ENCODE results near the gene UGT1A1. TPM values are rescaled to one million over a fixed set of nuclear protein-coding genes. Genes with fewer than 3 reads are reported as not detected.
"Not testable (repeated sequence)": the region's sequence is repeated elsewhere in the genome, so short reads cannot be mapped to it uniquely, and the experiment has no call there.

The UGT1A1 gene
- total and polyA plus RNA-seq, 2 of the 13 experiments (the other 11 are each of a cell fraction or from before 2014, with no cell fraction given): 0.69 to 0.75 TPM

DNA sequence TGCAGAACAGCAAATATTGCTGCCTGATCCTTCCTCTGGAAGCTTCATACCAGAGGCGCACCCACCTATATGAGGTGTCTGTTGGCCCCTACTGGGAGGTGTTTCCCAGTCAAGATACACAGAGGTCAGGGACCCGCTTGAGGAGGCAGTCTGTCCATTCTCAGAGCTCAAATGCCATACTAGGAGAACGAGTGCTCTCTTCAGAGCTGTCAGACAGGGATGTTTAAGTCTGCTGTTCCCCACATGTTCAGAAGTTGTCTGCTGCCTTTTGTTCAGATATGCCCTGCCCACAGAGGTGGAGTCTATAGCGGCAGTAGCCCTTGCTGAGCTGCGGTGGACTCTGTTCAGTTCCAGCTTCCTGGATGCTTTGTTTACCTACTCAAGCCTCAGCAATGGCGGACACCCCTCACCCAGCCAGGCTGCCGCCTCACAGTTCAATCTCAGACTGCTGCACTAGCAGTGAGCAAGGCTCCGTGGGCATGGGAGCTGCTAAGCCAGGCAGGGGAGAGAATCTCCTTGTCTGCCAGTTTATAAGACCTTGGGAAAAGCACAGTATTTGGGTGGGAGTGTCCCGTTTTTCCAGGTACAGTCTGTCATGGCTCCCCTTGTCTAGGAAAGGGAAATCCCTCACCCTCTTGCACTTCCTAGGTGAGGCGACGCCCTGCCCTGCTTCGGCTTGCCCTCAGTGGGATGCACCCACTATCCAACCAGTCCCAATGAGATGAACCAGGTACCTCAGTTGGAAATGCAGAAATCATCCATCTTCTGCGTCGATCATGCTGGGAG is 23.0 kb upstream of the UGT1A1 start (continued):
- TF ChIP-seq, protein P1, sequence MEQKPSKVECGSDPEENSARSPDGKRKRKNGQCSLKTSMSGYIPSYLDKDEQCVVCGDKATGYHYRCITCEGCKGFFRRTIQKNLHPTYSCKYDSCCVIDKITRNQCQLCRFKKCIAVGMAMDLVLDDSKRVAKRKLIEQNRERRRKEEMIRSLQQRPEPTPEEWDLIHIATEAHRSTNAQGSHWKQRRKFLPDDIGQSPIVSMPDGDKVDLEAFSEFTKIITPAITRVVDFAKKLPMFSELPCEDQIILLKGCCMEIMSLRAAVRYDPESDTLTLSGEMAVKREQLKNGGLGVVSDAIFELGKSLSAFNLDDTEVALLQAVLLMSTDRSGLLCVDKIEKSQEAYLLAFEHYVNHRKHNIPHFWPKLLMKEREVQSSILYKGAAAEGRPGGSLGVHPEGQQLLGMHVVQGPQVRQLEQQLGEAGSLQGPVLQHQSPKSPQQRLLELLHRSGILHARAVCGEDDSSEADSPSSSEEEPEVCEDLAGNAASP (CRISPR knock-in tag; IDR thresholded peaks at IDR 0.05; ENCODE audit: borderline replicate concordance): peak; percentile 21; the same call in 1 of the 2 replicates
- TF ChIP-seq MIER2 (CRISPR knock-in tag; IDR thresholded peaks at IDR 0.05) (0 out of 2 replicates have a peak, but pooled peaks have one; percentile 29), ZFP36L1 (CRISPR knock-in tag; IDR thresholded peaks at IDR 0.05) (peak; percentile 60), ERF (CRISPR knock-in tag; IDR thresholded peaks at IDR 0.05) (peak; percentile 79), ZNF792 (CRISPR knock-in tag; IDR thresholded peaks at IDR 0.05) (peak; percentile 14), NONO (CRISPR knock-in tag; conservative IDR thresholded peaks at IDR 0.05) (peak; percentile 69), RXRB (CRISPR knock-in tag; IDR thresholded peaks at IDR 0.05; ENCODE audit: borderline replicate concordance) (peak; percentile 66), ZNF614 (CRISPR knock-in tag; IDR thresholded peaks at IDR 0.05; ENCODE audit: borderline replicate concordance) (peak; percentile 39; the same call in 1 of the 2 replicates), ZNF24 (IDR thresholded peaks at IDR 0.05) (0 out of 2 replicates have a peak, but pooled peaks have one; percentile 42)
- TF ChIP-seq, protein P2, sequence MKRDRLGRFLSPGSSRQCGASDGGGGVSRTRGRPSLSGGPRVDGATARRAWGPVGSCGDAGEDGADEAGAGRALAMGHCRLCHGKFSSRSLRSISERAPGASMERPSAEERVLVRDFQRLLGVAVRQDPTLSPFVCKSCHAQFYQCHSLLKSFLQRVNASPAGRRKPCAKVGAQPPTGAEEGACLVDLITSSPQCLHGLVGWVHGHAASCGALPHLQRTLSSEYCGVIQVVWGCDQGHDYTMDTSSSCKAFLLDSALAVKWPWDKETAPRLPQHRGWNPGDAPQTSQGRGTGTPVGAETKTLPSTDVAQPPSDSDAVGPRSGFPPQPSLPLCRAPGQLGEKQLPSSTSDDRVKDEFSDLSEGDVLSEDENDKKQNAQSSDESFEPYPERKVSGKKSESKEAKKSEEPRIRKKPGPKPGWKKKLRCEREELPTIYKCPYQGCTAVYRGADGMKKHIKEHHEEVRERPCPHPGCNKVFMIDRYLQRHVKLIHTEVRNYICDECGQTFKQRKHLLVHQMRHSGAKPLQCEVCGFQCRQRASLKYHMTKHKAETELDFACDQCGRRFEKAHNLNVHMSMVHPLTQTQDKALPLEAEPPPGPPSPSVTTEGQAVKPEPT (CRISPR knock-in tag; IDR thresholded peaks at IDR 0.05; ENCODE audit: low read depth): peak; percentile 92
- not testable (repeated sequence) for TF ChIP-seq NONO (IDR thresholded peaks at IDR 0.05)
- TF ChIP-seq, protein P3, sequence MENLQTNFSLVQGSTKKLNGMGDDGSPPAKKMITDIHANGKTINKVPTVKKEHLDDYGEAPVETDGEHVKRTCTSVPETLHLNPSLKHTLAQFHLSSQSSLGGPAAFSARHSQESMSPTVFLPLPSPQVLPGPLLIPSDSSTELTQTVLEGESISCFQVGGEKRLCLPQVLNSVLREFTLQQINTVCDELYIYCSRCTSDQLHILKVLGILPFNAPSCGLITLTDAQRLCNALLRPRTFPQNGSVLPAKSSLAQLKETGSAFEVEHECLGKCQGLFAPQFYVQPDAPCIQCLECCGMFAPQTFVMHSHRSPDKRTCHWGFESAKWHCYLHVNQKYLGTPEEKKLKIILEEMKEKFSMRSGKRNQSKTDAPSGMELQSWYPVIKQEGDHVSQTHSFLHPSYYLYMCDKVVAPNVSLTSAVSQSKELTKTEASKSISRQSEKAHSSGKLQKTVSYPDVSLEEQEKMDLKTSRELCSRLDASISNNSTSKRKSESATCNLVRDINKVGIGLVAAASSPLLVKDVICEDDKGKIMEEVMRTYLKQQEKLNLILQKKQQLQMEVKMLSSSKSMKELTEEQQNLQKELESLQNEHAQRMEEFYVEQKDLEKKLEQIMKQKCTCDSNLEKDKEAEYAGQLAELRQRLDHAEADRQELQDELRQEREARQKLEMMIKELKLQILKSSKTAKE (CRISPR knock-in tag; IDR thresholded peaks at IDR 0.05; ENCODE audit: borderline replicate concordance): peak; percentile 67
- TF ChIP-seq, protein P4, sequence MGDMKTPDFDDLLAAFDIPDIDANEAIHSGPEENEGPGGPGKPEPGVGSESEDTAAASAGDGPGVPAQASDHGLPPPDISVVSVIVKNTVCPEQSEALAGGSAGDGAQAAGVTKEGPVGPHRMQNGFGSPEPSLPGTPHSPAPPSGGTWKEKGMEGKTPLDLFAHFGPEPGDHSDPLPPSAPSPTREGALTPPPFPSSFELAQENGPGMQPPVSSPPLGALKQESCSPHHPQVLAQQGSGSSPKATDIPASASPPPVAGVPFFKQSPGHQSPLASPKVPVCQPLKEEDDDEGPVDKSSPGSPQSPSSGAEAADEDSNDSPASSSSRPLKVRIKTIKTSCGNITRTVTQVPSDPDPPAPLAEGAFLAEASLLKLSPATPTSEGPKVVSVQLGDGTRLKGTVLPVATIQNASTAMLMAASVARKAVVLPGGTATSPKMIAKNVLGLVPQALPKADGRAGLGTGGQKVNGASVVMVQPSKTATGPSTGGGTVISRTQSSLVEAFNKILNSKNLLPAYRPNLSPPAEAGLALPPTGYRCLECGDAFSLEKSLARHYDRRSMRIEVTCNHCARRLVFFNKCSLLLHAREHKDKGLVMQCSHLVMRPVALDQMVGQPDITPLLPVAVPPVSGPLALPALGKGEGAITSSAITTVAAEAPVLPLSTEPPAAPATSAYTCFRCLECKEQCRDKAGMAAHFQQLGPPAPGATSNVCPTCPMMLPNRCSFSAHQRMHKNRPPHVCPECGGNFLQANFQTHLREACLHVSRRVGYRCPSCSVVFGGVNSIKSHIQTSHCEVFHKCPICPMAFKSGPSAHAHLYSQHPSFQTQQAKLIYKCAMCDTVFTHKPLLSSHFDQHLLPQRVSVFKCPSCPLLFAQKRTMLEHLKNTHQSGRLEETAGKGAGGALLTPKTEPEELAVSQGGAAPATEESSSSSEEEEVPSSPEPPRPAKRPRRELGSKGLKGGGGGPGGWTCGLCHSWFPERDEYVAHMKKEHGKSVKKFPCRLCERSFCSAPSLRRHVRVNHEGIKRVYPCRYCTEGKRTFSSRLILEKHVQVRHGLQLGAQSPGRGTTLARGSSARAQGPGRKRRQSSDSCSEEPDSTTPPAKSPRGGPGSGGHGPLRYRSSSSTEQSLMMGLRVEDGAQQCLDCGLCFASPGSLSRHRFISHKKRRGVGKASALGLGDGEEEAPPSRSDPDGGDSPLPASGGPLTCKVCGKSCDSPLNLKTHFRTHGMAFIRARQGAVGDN (CRISPR knock-in tag; IDR thresholded peaks at IDR 0.05): peak; percentile 80
- TF ChIP-seq, protein P5, sequence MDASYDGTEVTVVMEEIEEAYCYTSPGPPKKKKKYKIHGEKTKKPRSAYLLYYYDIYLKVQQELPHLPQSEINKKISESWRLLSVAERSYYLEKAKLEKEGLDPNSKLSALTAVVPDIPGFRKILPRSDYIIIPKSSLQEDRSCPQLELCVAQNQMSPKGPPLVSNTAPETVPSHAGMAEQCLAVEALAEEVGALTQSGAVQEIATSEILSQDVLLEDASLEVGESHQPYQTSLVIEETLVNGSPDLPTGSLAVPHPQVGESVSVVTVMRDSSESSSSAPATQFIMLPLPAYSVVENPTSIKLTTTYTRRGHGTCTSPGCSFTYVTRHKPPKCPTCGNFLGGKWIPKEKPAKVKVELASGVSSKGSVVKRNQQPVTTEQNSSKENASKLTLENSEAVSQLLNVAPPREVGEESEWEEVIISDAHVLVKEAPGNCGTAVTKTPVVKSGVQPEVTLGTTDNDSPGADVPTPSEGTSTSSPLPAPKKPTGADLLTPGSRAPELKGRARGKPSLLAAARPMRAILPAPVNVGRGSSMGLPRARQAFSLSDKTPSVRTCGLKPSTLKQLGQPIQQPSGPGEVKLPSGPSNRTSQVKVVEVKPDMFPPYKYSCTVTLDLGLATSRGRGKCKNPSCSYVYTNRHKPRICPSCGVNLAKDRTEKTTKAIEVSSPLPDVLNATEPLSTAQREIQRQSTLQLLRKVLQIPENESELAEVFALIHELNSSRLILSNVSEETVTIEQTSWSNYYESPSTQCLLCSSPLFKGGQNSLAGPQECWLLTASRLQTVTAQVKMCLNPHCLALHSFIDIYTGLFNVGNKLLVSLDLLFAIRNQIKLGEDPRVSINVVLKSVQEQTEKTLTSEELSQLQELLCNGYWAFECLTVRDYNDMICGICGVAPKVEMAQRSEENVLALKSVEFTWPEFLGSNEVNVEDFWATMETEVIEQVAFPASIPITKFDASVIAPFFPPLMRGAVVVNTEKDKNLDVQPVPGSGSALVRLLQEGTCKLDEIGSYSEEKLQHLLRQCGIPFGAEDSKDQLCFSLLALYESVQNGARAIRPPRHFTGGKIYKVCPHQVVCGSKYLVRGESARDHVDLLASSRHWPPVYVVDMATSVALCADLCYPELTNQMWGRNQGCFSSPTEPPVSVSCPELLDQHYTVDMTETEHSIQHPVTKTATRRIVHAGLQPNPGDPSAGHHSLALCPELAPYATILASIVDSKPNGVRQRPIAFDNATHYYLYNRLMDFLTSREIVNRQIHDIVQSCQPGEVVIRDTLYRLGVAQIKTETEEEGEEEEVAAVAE (CRISPR knock-in tag; IDR thresholded peaks at IDR 0.05; ENCODE audit: borderline replicate concordance): peak; percentile 11; the same call in 1 of the 2 replicates
